GM21390 (cell line): Measurements from ENCODE around the gene ZFYVE26.
"Not testable (repeated sequence)": the region's sequence is repeated elsewhere in the genome, so short reads cannot be mapped to it uniquely, and the experiment has no call there.

ENCODE experiments used
- ATAC-seq: cut with Tn5 transposase; IDR thresholded peaks from one replicate; pipeline ENCODE4 v1.9.1; 2021; ENCODE audit not compliant: unreplicated experiment

ZFYVE26 gene

DNA sequence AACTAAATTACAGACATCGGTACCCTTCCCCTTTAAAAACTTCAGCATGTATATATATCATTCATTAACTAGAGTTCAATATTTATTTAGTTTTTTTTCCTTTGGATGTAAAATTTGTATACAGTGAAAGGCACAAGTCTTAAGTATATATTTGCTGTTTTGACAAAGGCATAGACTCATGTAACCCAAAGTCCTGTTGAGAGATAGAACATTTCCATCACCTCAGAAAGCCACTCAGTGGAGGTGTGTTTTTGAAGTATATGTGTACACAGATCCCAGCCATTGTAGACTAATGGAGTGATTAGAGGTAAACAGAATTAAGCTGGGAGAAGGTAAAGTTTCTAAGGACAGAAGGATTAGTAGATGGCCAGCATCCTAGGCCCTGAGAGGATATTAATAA is 99.3 kb downstream of the ZFYVE26 start:
- no peak for ATAC-seq

- no peak for ATAC-seq
Observed at GRCh38 chr14:67710209-67710608, 106.2 kb downstream of the ZFYVE26 start.

DNA sequence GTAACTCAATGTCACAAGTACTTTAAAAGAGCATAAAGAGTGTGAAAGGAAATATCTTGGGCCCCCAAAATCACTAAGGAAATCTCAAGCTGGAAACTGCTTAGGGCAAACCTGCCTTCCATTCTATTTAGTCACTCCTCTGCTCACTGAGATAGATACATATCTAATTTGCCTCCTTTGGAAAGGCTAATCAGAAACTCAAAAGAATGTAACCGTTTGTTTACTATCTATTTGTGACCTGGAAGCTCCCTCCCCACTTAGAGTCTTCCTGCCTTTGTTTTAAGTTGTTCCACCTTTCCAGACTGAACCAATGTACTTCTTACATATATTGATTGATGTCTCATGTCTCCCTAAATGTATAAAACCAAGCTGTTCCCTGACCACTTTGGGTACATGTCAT is 106.6 kb downstream of the ZFYVE26 start:
- not testable (repeated sequence) for ATAC-seq

DNA sequence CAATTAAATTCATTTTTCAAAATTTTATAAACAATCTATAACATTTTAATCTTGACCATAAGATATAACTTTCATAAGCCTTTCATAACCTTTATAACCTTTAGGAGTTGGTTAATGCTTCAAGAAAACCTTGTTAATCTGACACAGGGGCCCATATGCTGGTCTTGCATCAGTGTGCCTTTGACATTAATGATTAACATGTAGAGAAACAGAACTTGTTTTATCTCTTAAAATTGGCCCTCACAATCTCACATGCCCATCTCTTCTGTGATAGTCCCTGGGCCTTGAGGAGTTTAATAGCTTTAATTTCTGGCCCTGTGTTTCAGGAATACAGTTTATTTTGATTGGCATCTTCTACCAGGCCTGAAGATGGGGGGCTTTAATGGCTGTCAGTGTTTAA is 107.0 kb downstream of the ZFYVE26 start:
- not testable (repeated sequence) for ATAC-seq

GRCh38 chr14:67705211-67705610 is 111.2 kb downstream of the ZFYVE26 start:
- ATAC-seq, result no peak

GRCh38 chr14:67704484-67705089 is 111.8 kb downstream of the ZFYVE26 start:
- ATAC-seq, result no peak

DNA sequence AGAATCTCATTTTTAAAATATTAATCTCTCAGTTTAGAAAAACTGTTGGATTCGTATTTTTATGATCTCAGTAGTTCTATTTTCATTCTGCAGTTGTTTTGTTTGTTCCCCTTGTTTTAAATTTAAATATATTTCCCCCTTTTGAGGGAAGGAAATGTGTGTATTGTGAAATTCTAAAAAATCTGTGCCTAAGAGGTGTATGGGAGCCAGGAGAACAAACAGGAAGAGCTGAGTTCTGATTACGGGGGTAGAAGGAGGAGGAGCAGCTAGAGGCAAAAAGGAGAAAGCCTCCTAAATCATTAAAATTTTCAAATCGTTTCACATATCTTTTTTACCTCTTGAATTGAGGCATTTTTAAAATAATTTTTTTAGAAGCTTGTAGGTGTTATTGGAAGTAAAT is 112.4 kb downstream of the ZFYVE26 start:
- ATAC-seq, result no peak

DNA sequence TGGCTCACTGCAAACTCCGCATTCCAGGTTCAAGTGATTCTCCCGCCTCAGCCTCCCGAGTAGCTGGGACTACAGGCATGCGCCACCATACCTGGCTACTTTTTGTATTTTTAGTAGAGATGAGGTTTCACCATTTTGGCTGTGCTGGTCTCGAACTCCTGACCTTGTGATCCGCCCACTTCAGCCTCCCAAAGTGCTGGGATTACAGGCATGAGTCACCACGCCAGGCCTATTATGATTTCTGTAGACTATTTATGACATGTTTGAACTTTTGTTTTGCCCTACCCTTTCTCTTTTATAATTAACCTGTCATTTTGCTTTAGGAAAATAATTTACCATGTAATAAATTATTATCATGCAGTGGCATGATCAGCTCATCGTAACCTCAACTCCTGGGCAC is 114.9 kb downstream of the ZFYVE26 start, which contains the start of gene RDH12:
Gene RDH12 (plus strand): TSS at position 395 of the 400 bp plus-strand sequence. CDS start 20,757 bp downstream, outside the sequence.
- not testable (repeated sequence) for ATAC-seq

DNA sequence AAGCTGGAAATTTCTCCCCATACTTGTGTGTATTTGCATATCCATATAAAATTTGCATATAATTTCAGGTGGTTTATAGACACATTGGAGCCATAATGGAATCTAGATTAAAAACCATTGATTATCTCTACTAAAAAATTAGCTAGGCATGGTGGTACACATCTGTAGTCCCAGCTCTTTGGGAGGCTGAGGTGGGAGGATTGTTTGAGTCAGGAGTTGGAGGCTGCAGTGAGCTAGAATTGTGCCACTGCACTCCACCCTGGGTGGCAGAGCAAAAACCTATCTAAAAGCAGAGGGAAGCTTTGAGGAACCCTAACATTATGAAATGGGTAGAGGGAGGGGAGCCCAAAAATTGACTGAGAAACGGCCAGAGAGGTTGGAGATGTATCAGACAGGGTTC is 118.2 kb downstream of the ZFYVE26 start:
- no peak for ATAC-seq

GRCh38 chr14:67697006-67697405 is 119.4 kb downstream of the ZFYVE26 start:
- no peak for ATAC-seq
